Erythroblast (primary cell): ENCODE data around the gene PLEKHG2.

ENCODE experiments used
- GATA1 ChIP-seq: IDR thresholded peaks from 2 replicates; pipeline ENCODE4 v1.6.1; 2011; ENCODE audit warnings: low read depth, mild to moderate bottlenecking, control low read depth, low read length, moderate library complexity
- POLR2A ChIP-seq: IDR thresholded peaks from 2 replicates; pipeline ENCODE4 v1.6.1; 2011; ENCODE audit warnings: mild to moderate bottlenecking, low read length

- TF ChIP-seq POLR2A (no peak), GATA1 (no peak)
Measured at GRCh38 chr19:39379865-39380396, 32.5 kb upstream of the PLEKHG2 start.
